AML-193 (cell line): ENCODE data around the gene CHST4.
"Not testable (repeated sequence)": the region's sequence is repeated elsewhere in the genome, so short reads cannot be mapped to it uniquely, and the experiment has no call there.

ENCODE experiments used
- DNase-seq, 2 experiments: peaks; one replicate each; lab custom pipeline; 2025; lab: John Stamatoyannopoulos, UW

CHST4 gene

DNA sequence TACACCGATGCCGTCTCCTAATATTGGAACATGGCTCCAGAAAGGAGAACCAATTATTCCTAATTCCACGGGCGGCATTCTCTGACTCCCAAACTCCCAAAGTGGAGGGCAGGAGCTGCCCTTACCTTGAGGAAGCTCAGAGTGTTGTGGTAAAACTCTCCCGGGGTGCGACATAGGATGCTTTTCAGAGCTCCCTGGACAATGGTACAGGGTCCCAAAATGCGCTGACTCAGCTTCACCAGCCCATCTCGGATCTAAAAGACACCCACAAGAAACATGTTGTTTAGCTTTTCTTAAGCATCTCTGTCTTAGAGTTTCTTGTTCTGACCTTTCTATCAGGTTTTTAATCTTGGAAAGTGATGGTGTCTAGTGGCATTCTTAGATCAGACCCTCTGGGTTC is 43.9 kb downstream of the CHST4 start:
- DNase-seq, result no peak

DNA sequence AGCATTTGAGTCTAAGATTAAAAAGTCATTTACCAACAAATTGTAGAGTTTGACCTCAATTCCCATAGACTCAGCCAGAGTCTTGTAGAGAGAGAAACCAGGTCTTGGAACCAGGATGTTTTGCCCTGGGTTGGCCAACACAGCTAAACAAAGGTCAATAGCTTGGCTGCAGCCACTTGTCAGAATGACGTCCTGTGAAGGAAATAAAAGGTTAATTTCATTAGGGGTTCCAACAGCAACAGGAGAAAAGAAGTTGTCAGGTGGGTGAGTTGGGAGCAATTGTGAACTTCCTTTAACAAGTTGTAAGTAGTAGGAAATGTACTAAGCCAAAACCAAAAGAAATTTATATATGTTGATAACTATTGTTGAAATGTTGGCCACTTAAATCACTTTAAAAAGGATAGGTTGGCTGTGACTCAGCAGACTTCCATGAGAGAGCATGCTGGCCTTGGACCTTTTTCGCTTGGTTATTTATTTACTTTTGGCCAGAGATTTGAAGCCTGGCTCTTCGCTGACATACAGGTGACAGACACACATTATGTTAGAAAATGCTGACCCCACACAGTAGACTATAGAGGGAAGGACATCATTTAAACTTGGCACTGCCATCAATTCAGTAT is 46.4 kb downstream of the CHST4 start:
- no peak for DNase-seq

DNA sequence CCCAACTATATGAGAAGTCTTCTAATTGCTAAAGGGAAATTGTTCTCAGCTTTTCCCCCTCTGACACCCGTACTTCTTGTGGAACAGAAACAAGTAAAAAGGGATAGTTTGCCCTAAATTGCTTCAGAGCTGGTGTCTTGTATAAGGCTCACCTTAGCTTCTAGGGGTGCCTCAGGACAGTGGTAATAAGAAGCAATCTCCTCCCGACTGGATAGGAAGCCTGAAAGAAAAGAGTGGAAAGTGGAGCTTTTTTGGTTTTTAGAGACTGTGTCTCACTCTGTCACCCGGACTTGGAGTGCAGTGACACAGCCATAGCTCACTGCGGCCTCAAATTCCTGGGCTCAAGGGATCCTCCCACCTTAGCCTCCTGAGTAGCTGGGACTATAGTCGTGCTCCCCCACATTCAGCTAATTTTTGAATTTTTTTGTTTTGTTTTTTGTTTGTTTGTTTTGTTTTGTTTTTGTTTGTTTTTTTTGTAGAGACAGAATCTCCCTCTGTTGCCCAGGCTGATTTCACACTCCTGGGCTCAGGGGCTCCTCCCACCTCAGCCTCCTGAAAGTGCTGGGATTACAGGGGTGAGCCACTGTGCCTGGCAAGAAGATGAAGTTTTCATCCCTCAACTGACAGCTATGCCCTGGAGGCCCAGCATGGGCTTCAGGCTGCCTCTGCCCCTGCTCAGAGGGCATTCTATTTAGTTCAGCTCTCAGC is 47.3 kb downstream of the CHST4 start:
- DNase-seq, result no peak

DNA sequence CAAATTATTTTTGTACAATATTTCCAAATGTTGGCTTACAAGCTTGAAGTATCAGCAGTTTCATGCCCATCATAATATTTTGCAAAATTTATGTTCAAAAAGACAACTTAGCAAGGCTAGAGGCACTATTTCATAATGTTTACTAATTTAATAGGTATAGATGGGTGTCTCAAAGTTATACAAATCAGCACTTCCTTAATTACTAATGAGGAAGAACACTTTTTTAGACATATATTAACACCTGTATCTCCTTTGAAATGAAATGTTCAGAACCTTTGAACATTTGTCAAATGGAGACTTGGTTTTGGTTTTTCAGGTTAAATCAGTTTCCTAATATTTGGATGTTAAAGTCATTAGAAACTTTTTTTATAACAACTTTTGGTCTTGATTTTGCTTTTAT is 48.5 kb downstream of the CHST4 start:
- DNase-seq, result no peak

GRCh38 chr16:71576971-71577370 is 50.7 kb downstream of the CHST4 start, which contains the start of gene TAT:
TSS of gene TAT (minus strand) at chr16:71577092. CDS start at chr16:71576415, 677 bp downstream.
- no peak for DNase-seq

DNA sequence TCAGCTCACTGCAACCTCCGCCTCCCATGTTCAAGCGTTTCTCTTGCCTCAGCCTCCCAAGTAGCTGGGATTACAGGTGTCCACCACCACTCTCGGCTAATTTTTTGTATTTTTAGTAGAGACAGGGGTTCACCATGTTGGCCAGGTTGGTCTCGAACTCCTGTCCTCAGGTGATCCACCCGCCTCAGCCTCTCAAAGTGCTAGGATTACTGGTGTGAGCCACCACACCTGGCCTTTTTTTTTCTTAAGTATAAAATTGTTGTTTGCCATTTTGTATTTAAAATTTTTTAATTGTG is 56.3 kb downstream of the CHST4 start:
- not testable (repeated sequence) for DNase-seq

DNA sequence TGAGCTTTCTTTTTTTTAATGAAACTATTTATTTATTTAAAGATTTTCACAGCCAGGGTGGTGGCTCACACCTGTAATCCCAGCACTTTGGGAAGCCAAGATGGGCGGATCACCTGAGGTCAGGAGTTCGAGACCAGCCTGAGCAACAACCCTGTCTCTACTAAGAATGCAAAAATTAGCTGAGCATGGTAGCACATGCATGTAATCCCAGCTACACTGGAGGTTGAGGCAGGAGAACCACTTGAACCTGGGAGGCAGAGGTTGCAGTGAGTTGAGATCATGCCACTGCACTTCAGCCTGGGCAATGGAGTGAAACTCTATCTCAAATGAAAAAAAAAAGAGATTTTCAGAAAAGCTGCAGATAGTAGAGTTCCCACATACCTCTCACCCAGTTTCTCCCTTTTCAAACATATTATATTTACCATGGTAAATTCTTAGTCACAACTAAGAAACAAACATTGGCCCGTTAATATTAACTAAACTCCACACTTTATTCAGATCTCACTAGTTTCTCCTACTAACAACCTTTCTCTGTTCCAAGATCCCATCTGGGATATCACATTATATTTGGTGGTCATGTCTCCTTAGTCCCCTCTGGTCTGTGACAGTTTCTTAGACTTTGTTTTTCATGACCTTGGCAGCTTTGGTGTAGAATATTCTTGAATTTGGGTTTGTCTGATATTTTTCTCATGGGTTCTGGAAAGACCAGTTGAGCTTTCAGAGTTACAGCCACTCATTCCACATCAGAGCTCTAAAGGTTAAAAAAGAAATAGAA is 58.5 kb downstream of the CHST4 start:
- DNase-seq, result no peak

- DNase-seq, result no peak
Measured at GRCh38 chr16:71585318-71585703, 59.1 kb downstream of the CHST4 start.
